Thymus (tissue), 11 donors: ENCODE results near the gene DNAJC12. TPM values are rescaled to one million over a fixed set of nuclear protein-coding genes. Genes with fewer than 3 reads are reported as not detected.

Experiments
- DNase-seq, 9 donors: peaks; one replicate each; pipeline ENCODE4 v3.0.0-alpha.2; 2013; ENCODE audit warnings: low spot score in 9 of 9, low read depth in 6 of 9, missing footprints in 1 of 9
- H3K27ac ChIP-seq, 2 donors: one replicate each; pipeline ENCODE4 v1.5.1; 2013; ENCODE audit warnings: control low read depth in 1 of 2, low read depth in 1 of 2, low read length in 1 of 2, mild to moderate bottlenecking in 1 of 2, moderate library complexity in 1 of 2
- H3K27me3 ChIP-seq, 2 donors: one replicate each; pipeline ENCODE4 v1.5.1; 2013; ENCODE audit warnings: low read length in 1 of 2; ENCODE audit not compliant: control insufficient read depth in 2 of 2, insufficient read depth in 1 of 2
- H3K36me3 ChIP-seq, 2 donors: one replicate each; pipeline ENCODE4 v1.5.1; 2013; ENCODE audit warnings: low read length in 1 of 2, mild to moderate bottlenecking in 1 of 2, moderate library complexity in 1 of 2; ENCODE audit not compliant: control insufficient read depth in 2 of 2, insufficient read depth in 2 of 2
- H3K4me1 ChIP-seq, 2 donors: one replicate each; pipeline ENCODE4 v1.5.1; 2013; ENCODE audit warnings: low read length in 2 of 2; ENCODE audit not compliant: control insufficient read depth in 2 of 2, insufficient read depth in 2 of 2
- H3K4me3 ChIP-seq, 2 donors: one replicate each; pipeline ENCODE4 v1.5.1; 2013; ENCODE audit warnings: low read length in 2 of 2, control low read depth in 1 of 2, mild to moderate bottlenecking in 1 of 2
- H3K9me3 ChIP-seq, 2 donors: one replicate each; pipeline ENCODE4 v1.5.1; 2013; ENCODE audit warnings: low read length in 1 of 2, mild to moderate bottlenecking in 1 of 2; ENCODE audit not compliant: control insufficient read depth in 2 of 2, insufficient read depth in 1 of 2
- WGBS: extraction: QIAGEN DNeasy Blood & Tissue Kit; methylation state at CpG from one replicate; pipeline ENCODE4 v1.1.7; 2013; 5-methylcytosine and 5-hydroxymethylcytosine counted together
- polyA plus RNA-seq: library from polyadenylated mRNA; stranded (reverse); fragments of 200-250 nt; gene quantifications from one replicate; pipeline ENCODE4 v1.2.3, GENCODE V29; 2013
- total RNA-seq: library from RNA; stranded (reverse); fragments of 120-200 nt; gene quantifications from one replicate; pipeline ENCODE4 v1.2.4, GENCODE V29; 2013
- donor health status: healthy.

DNAJC12 gene
- total and polyA plus RNA-seq, 2 donors, result 2.2 to 4.4 TPM

- no peak for DNase-seq
- WGBS, result 96% methylated on average over 3 of the region's 3 CpGs
- no peaks in the 10 kb centered on the region for H3K4me1 ChIP-seq
- no peak overlapping the region for H3K4me3 ChIP-seq
- H3K27me3 ChIP-seq, result no peaks in the 10 kb centered on the region
- no peaks in the 10 kb centered on the region for H3K36me3 ChIP-seq
- H3K27ac ChIP-seq, result no peak overlapping the region
- H3K9me3 ChIP-seq, result no peaks in the 10 kb centered on the region
Observed at GRCh38 chr10:67803588-67804394, 34.2 kb downstream of the DNAJC12 start.

DNA sequence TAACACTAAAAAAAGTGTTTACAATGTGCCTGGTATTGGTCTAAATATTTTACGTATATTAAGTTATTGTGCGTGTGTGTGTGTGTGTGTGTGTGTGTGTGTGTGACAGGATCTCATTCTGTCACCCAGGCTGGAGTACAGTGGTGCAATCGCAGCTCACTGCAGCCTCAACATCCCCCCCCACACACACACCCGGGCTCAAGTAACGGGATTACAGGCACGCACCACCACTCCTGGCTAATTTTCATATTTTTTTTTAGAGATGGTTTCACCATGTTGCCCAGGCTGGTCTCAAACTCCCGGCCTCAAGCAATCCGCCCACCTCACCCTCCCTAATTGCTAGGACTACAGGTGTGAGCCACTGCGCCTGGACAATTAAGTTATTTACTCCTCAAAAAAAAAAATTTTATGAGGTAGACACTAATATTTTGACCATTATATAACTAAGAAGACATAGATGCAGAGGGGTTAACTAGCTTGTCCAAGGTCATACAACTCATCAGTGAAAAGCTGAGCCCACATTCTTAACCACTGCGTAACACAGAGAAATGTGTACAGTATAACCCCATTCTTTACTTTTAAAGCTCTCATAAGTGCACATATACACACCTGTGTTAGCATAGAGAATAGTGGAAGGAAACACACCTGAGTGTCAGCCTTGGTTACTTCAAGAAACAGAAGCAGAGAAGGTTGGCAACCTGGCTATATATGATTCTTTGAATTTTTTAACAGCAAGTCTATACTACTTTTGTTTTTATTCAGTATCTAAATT is 35.0 kb downstream of the DNAJC12 start:
- Histone ChIP-seq H3K36me3 (no peaks in the 10 kb centered on the region), H3K9me3 (no peaks in the 10 kb centered on the region), H3K27ac (no peak overlapping the region), H3K27me3 (no peaks in the 10 kb centered on the region), H3K4me3 (no peak overlapping the region), H3K4me1 (no peaks in the 10 kb centered on the region)
- WGBS, result 92% methylated on average over 10 of the region's 10 CpGs
- DNase-seq, result no peak

- no peak overlapping the region for H3K27ac ChIP-seq
- no peak for DNase-seq
- H3K36me3 ChIP-seq, result no peaks in the 10 kb centered on the region
- no peaks in the 10 kb centered on the region for H3K9me3 ChIP-seq
- H3K4me3 ChIP-seq, result no peak overlapping the region
- no peaks in the 10 kb centered on the region for H3K27me3 ChIP-seq
- WGBS, result 96% methylated on average over 1 of the region's 1 CpG
- no peaks in the 10 kb centered on the region for H3K4me1 ChIP-seq
Observed at GRCh38 chr10:67801118-67801517, 36.9 kb downstream of the DNAJC12 start.

- WGBS, result 95% methylated on average over 3 of the region's 3 CpGs
- DNase-seq, result no peak
- Histone ChIP-seq H3K27ac (no peak overlapping the region), H3K36me3 (no peaks in the 10 kb centered on the region), H3K27me3 (no peaks in the 10 kb centered on the region), H3K4me1 (no peaks in the 10 kb centered on the region), H3K9me3 (no peaks in the 10 kb centered on the region), H3K4me3 (no peak overlapping the region)
Observed at GRCh38 chr10:67794909-67795460, 43.0 kb downstream of the DNAJC12 start.

DNA sequence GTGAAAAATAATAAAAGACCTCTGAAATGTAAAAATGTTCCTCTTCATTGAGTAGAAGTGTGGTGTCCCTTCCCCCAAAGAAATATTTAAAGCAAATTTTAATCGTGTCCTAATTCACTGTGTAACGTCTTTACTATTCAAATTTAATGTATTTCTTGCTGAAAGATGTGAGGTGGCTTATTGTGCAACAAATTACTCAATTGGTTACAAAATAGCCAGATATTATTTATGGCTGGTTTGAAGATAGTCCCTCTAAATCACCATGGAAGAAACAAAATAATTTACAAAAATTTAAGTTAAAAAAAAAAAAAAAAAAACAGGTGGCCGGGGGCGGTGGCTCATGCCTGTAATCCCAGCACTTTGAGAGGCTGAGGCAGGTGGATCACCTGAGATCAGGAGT is 43.7 kb downstream of the DNAJC12 start:
- DNase-seq, result no peak
- Histone ChIP-seq H3K4me1 (no peaks in the 10 kb centered on the region), H3K27me3 (no peaks in the 10 kb centered on the region), H3K9me3 (no peaks in the 10 kb centered on the region), H3K27ac (no peak overlapping the region), H3K36me3 (no peaks in the 10 kb centered on the region), H3K4me3 (no peak overlapping the region)
- 92% methylated on average over 4 of the region's 4 CpGs for WGBS

DNA sequence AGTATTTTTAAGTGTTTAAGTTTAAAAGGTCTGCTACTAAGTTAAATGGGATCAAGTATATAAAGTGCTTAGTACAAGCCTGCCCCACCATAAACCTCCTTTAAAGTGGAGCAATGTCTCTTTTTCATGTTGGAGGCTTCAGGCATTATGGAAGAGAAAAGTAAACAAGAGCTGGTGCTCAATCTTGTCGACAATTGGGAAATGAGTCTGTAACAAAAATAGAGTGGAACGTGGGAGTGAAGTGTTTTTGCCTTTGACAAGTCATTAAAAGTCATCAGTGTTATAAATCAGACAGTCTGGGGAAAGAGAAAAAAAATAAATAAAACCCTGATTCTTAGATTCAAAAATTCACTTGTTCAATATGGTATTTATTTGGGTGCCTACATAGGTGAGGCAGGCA is 44.7 kb downstream of the DNAJC12 start:
- DNase-seq, result no peak
- H3K36me3 ChIP-seq, result no peaks in the 10 kb centered on the region
- no peaks in the 10 kb centered on the region for H3K9me3 ChIP-seq
- 58% methylated on average over 2 of the region's 2 CpGs for WGBS
- H3K4me3 ChIP-seq, result no peak overlapping the region
- H3K4me1 ChIP-seq, result peaks cover 0 to 3% of the 10 kb centered on the region in 2 donors
- no peaks in the 10 kb centered on the region for H3K27me3 ChIP-seq
- no peak overlapping the region for H3K27ac ChIP-seq

- Histone ChIP-seq H3K4me3 (no peak overlapping the region), H3K9me3 (no peaks in the 10 kb centered on the region)
- DNase-seq, result no peak
Observed at GRCh38 chr10:67792653-67793052, 45.3 kb downstream of the DNAJC12 start.

GRCh38 chr10:67790534-67791408 is 47.2 kb downstream of the DNAJC12 start:
- Histone ChIP-seq H3K36me3 (no peaks in the 10 kb centered on the region), H3K4me3 (no peak overlapping the region), H3K9me3 (no peaks in the 10 kb centered on the region), H3K27me3 (no peaks in the 10 kb centered on the region), H3K4me1 (peaks cover 0 to 3% of the 10 kb centered on the region in 2 donors), H3K27ac (no peak overlapping the region)
- no peak for DNase-seq
- 86% methylated on average over 6 of the region's 6 CpGs for WGBS

More at GRCh38 chr10:67792653-67793052, 45.3 kb downstream of the DNAJC12 start:
- H3K27ac ChIP-seq, result no peak overlapping the region
- H3K4me1 ChIP-seq, result peaks cover 0 to 3% of the 10 kb centered on the region in 2 donors
- no peaks in the 10 kb centered on the region for H3K27me3 ChIP-seq
- no peaks in the 10 kb centered on the region for H3K36me3 ChIP-seq
